MG63 (cell line): ENCODE measurements around the gene SHPK. TPM values are rescaled to one million over a fixed set of nuclear protein-coding genes. Genes with fewer than 3 reads are reported as not detected.

Experiments used
- DNase-seq: peaks from one replicate; pipeline ENCODE4 v3.0.0-alpha.2; 2020
- H3K27me3 ChIP-seq: fragments of 250-450 bp; sonication (Bioruptor Pico); 2 replicates; pipeline ENCODE4 v1.5.1; 2020; ENCODE audit warnings: mild to moderate bottlenecking, moderate library complexity
- H3K36me3 ChIP-seq: fragments of 250-450 bp; sonication (Bioruptor Pico); 2 replicates; pipeline ENCODE4 v1.5.1; 2020; ENCODE audit warnings: mild to moderate bottlenecking, moderate library complexity
- H3K4me3 ChIP-seq: fragments of 250-450 bp; sonication (Bioruptor Pico); 2 replicates; pipeline ENCODE4 v1.5.1; 2020; ENCODE audit warnings: mild to moderate bottlenecking, moderate library complexity
- H3K9me3 ChIP-seq: fragments of 250-450 bp; sonication (Bioruptor Pico); 2 replicates; pipeline ENCODE4 v1.5.1; 2020; ENCODE audit warnings: mild to moderate bottlenecking, moderate library complexity
- total RNA-seq: library from RNA; depleted of rRNA; stranded (reverse); fragments of >200 nt; shearing (Covaris generic); gene quantifications from 2 replicates; pipeline ENCODE4 v1.2.3, GENCODE V29; 2014; ENCODE audit warnings: low replicate concordance

Gene SHPK
- total RNA-seq, 1 experiment from 2014 or later: 3.8 TPM

GRCh38 chr17:3610523-3610922 lies 25.5 kb downstream of the SHPK start:
- H3K4me3 ChIP-seq: no peak overlapping the region
- H3K27me3 ChIP-seq: no peaks in the 10 kb centered on the region
- no peak for DNase-seq
- no peaks in the 10 kb centered on the region for H3K9me3 ChIP-seq
- no peaks in the 10 kb centered on the region for H3K36me3 ChIP-seq

DNA sequence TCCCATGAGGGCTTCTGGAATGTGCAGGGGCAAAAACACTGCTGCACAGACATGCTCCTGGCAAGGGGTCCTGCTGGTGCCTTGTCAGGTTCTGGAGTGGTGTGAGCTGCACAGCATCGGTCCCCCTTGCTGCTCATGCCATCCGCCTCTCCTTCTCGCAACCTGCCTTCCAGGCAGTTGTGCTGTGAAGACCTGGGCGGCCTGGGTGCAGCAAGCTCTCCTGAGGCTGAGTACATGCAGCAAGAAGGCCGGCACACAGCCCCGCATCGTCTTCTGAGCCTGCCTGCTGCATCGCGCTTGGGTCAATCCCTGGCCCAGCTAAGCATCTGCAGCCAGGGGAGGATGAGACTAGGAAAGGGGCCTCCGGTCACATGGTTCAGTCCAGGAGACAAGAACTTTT lies 26.4 kb downstream of the SHPK start:
- Histone ChIP-seq H3K4me3 (no peak overlapping the region), H3K27me3 (no peaks in the 10 kb centered on the region), H3K36me3 (no peaks in the 10 kb centered on the region), H3K9me3 (no peaks in the 10 kb centered on the region)
- DNase-seq: no peak

GRCh38 chr17:3603870-3604259 lies 32.2 kb downstream of the SHPK start:
- H3K27me3 ChIP-seq: no peaks in the 10 kb centered on the region
- no peaks in the 10 kb centered on the region for H3K9me3 ChIP-seq
- no peak overlapping the region for H3K4me3 ChIP-seq
- H3K36me3 ChIP-seq: no peaks in the 10 kb centered on the region
- no peak for DNase-seq

- no peak for DNase-seq
- Histone ChIP-seq H3K4me3 (no peak overlapping the region), H3K36me3 (no peaks in the 10 kb centered on the region), H3K9me3 (no peaks in the 10 kb centered on the region), H3K27me3 (no peaks in the 10 kb centered on the region)
Measured at GRCh38 chr17:3603119-3603869, 32.8 kb downstream of the SHPK start.

DNA sequence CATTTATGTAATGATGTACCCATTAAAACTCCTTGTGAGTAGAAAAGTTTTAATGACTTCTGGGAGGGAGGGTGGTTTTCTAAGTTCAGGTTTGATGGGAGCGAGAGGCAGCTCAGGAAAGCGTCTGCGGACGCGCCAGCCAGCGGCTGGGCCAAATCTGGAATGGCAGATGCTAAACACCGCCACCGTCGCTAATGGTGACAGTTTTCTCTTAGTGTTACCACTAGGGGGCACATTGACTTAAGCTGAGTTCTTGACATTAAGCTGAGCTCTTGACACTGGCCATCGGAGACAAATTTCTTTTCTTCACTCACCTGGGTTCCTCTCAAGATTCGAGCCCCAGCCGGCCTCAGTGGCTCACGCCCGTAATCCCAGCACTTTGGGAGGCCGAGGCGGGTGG lies 33.6 kb downstream of the SHPK start:
- H3K4me3 ChIP-seq: no peak overlapping the region
- no peaks in the 10 kb centered on the region for H3K27me3 ChIP-seq
- DNase-seq: no peak
- H3K36me3 ChIP-seq: no peaks in the 10 kb centered on the region
- H3K9me3 ChIP-seq: no peaks in the 10 kb centered on the region

GRCh38 chr17:3600529-3601205 lies 35.4 kb downstream of the SHPK start:
- H3K36me3 ChIP-seq: no peaks in the 10 kb centered on the region
- H3K9me3 ChIP-seq: no peaks in the 10 kb centered on the region
- no peaks in the 10 kb centered on the region for H3K27me3 ChIP-seq
- no peak overlapping the region for H3K4me3 ChIP-seq
- no peak for DNase-seq

DNA sequence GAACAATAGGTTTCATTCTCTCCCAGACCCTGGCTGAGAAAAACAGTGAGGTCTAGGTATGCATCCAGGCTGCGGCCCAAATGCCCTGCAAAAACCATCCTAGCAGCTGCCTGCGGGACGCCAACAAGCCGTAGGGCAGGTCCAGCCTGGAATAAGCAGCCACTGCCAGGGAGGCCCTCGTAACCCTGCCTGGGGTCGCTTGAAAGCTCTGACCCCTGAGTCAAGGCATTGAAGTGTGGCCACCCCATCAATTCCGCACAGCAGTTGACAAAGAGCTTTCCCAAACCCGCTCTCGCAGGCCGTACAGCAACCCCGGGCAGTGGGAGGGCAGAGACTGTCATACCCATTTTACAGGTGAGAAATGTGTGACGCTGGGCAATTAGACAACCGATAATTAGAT lies 38.0 kb downstream of the SHPK start:
- Histone ChIP-seq H3K4me3 (no peak overlapping the region), H3K36me3 (no peaks in the 10 kb centered on the region), H3K9me3 (no peaks in the 10 kb centered on the region), H3K27me3 (no peaks in the 10 kb centered on the region)
- DNase-seq: no peak

GRCh38 chr17:3596804-3597464 lies 39.1 kb downstream of the SHPK start:
- Histone ChIP-seq H3K36me3 (no peaks in the 10 kb centered on the region), H3K27me3 (no peaks in the 10 kb centered on the region), H3K4me3 (no peak overlapping the region), H3K9me3 (no peaks in the 10 kb centered on the region)
- no peak for DNase-seq

DNA sequence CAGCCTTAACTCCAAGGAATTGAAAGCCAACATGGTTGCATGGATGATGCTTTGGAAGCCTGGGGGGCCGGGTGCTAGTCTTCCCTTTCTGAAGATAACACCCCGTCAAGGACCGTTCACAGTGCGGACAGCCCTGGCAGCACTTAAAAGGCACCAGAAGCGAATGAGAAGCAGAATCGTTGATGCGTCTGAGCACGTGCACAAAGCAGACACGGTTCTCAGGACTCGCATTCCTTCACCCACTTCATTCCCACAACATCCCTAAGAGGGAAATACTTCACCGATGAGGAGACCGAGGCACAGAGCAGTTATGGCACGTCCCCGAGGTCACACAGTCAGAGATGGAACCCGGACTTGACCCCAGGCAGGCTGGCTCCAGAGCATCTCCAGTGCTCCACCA lies 41.1 kb downstream of the SHPK start:
- Histone ChIP-seq H3K4me3 (no peak overlapping the region), H3K9me3 (no peaks in the 10 kb centered on the region), H3K36me3 (no peaks in the 10 kb centered on the region), H3K27me3 (no peaks in the 10 kb centered on the region)
- DNase-seq: no peak

DNA sequence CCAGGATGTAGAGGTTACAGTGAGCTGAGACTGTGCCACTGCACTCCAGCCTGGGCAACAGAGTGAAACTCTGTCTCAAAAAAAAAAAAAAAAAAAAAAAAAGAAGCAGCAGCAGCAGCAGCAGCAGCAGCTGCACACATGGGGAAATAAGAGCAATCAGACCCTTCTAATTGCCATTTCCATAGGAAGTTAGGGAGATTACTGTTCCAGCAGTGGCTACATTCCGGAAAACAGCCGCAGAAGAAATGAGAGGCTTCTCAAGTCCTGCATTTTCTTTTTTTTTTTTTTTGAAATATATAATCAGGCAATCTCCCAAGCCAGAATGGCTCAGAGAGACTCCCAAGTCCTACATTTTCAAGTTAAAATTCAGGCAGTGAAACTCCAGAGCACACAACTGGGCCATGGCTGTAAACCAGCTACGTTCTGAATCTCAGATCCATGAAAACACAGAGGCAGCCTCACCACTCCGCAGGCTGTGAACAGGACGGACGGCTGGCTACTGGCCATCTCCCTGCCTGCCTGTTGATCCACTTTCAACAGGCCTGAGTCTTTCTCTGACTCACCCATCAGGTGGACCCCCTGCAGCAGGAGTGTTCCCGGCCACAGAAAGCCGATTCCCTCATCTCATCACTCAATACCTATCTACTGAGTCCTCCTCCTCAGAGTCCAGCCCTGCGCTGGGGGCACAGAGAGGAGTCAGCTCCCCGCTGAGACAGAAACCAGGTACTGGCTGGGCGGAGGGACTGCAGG lies 41.8 kb downstream of the SHPK start:
- Histone ChIP-seq H3K4me3 (no peak overlapping the region), H3K27me3 (no peaks in the 10 kb centered on the region), H3K36me3 (no peaks in the 10 kb centered on the region), H3K9me3 (no peaks in the 10 kb centered on the region)
- no peak for DNase-seq

GRCh38 chr17:3593384-3593783 lies 42.7 kb downstream of the SHPK start:
- no peak overlapping the region for H3K4me3 ChIP-seq
- no peaks in the 10 kb centered on the region for H3K36me3 ChIP-seq
- no peak for DNase-seq
- H3K27me3 ChIP-seq: no peaks in the 10 kb centered on the region
- H3K9me3 ChIP-seq: no peaks in the 10 kb centered on the region

DNA sequence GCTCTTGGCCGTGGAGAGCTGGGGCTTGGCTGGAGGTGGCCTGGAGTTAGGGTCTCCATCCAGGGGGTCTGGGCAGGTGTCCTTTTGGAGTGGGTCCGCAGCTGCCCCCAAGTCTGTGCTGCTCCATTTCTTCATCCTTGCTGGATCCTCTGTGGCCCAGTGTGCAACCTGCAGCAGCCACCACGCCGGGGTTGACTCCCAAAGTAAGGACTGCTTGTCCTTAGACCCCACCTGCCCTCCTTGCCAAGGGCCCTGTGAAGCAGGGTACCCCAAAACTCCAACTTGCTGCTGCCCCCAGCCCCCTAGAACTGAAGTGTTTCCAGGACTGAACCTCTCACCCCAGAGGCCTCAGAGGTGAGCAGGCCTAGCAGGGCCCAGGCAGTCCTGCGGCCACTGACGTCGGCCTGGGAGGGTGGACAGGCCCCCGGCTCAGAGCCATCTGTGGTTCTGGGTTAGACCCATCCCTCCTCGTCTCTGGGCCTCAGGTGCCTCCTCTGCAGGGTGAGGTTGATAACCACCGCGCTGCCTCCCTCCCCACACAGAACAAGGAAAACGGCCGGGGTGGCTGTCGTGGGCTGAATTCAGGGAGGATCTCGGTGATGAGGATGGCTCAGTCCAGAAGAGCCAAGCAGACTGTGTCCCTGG lies 43.7 kb downstream of the SHPK start:
- no peak for DNase-seq
- Histone ChIP-seq H3K9me3 (no peaks in the 10 kb centered on the region), H3K36me3 (no peaks in the 10 kb centered on the region), H3K27me3 (no peaks in the 10 kb centered on the region), H3K4me3 (no peak overlapping the region)

DNA sequence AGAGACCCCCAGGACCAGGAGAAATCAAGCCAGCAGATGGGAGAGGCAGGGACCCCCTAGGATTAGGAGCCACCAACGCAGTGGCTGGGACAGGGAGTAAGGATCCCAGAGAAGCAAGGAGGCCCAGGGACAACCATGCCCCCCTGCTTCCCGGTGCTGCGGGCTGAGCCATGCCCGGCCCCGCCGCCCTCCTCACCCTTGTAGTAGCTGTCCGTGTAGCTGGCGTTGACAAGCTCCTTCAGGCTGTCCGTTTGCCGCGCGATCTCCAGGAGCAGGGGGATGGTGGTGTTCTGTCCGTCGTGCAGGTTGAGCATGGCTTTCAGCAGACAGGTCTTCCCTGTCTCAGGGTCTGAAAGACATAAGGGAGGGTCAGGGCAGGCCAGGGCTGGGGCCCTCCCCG lies 45.3 kb downstream of the SHPK start:
- Histone ChIP-seq H3K9me3 (no peaks in the 10 kb centered on the region), H3K36me3 (no peaks in the 10 kb centered on the region), H3K27me3 (no peaks in the 10 kb centered on the region), H3K4me3 (no peak overlapping the region)
- no peak for DNase-seq

GRCh38 chr17:3590231-3590630 lies 45.8 kb downstream of the SHPK start:
- DNase-seq: no peak
- Histone ChIP-seq H3K36me3 (no peaks in the 10 kb centered on the region), H3K4me3 (no peak overlapping the region), H3K27me3 (no peaks in the 10 kb centered on the region), H3K9me3 (no peaks in the 10 kb centered on the region)

DNA sequence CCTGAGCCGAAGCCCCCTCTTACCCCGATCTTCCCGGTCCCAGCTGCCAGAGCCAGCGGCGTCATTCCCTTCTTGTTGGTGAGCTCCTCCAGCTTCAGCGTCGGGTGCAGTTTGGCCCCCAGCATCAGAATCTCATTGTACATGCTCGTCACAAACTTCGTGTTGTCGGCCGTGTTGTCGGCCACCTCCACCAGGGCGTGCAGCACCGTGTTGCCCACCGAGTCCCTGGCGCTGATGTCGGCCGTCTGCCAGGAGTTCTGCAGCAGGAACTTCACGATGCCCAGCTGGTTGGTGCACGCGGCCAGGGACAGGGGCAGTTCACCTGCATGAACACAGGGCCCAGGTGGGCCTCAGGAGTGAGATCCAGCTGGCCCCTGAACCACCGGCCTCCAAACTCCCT lies 46.3 kb downstream of the SHPK start:
- DNase-seq: no peak
- Histone ChIP-seq H3K36me3 (no peaks in the 10 kb centered on the region), H3K9me3 (no peaks in the 10 kb centered on the region), H3K27me3 (no peaks in the 10 kb centered on the region), H3K4me3 (no peak overlapping the region)

DNA sequence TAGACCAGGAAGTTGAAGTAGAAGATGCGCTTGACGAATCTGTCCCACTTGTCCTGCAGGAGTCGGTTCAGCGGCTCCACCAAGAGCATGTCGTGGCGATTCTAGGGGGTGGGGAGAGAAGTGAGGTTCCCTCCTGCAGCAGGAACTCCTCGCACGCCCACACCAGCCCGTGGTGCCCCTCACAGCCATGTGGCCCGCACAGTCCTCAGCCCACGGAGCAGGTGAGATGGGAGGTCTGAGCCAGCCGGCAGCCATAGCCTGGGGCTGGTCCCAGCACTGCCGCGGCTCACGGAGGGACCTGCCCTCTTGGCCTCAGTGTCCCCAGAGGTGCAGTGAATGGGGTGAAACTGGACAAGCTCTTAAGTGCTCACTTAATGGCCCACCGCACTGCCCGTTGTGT lies 50.2 kb downstream of the SHPK start:
- Histone ChIP-seq H3K9me3 (no peaks in the 10 kb centered on the region), H3K4me3 (no peak overlapping the region), H3K36me3 (no peaks in the 10 kb centered on the region), H3K27me3 (no peaks in the 10 kb centered on the region)
- no peak for DNase-seq

GRCh38 chr17:3583456-3583855 lies 52.6 kb downstream of the SHPK start:
- Histone ChIP-seq H3K27me3 (no peaks in the 10 kb centered on the region), H3K9me3 (no peaks in the 10 kb centered on the region), H3K4me3 (no peak overlapping the region), H3K36me3 (no peaks in the 10 kb centered on the region)
- no peak for DNase-seq
